Neural progenitor cell (in vitro differentiated cells): Measurements from ENCODE around the gene ZNF597.

Experiments
- CTCF ChIP-seq: fragments of 200-600 bp; sonication (generic); IDR thresholded peaks from 2 replicates; pipeline ENCODE4 v1.5.1; 2017; ENCODE audit warnings: antibody characterized with exemption, mild to moderate bottlenecking
- EZH2 ChIP-seq: fragments of 200-600 bp; sonication (generic); IDR thresholded peaks from 2 replicates; pipeline ENCODE4 v1.6.1; 2017; ENCODE audit warnings: antibody characterized with exemption, mild to moderate bottlenecking, moderate library complexity
- EZH2phosphoT487 ChIP-seq: fragments of 200-600 bp; sonication (generic); IDR thresholded peaks from 2 replicates; pipeline ENCODE4 v1.6.1; 2017; ENCODE audit warnings: antibody characterized with exemption

- TF ChIP-seq CTCF: no peak
- no peak for TF ChIP-seq EZH2
- TF ChIP-seq EZH2phosphoT487: no peak
These were observed 34.6 kb downstream of the ZNF597 start for GRCh38 chr16:3408561-3409197.
